GM12878 (cell line): ENCODE results near the gene DOC2B.

Experiments
- CHD2 ChIP-seq: IDR thresholded peaks from 2 replicates; pipeline ENCODE4 v1.6.1; 2011; ENCODE audit warnings: low read depth, low read length, improper control_type of control experiment, borderline replicate concordance
- CTCF ChIP-seq, 3 experiments: IDR thresholded peaks in 2 of 3; conservative IDR thresholded peaks in 1 of 3; 2 replicates each; pipeline ENCODE4 v1.5.1; 2011; ENCODE audit warnings: low read depth in 3 of 3, low read length in 3 of 3, mild to moderate bottlenecking in 3 of 3, control low read depth in 2 of 3, moderate library complexity in 2 of 3, inconsistent platforms in 1 of 3, mixed read lengths in 1 of 3; ENCODE audit not compliant: control insufficient read depth in 2 of 3, insufficient read depth in 1 of 3; ENCODE audit errors: extremely low read depth in 1 of 3
- EP300 ChIP-seq, 2 experiments: fragments of 150-350 bp in 1 of 2; IDR thresholded peaks; 2 replicates each; pipeline ENCODE4 v1.6.1; 2011 to 2012; ENCODE audit warnings: low read depth in 2 of 2, low read length in 2 of 2, borderline replicate concordance in 1 of 2, improper control_type of control experiment in 1 of 2, inconsistent platforms in 1 of 2; ENCODE audit not compliant: control insufficient read depth in 1 of 2
- POLR2AphosphoS2 ChIP-seq: IDR thresholded peaks from 2 replicates; pipeline ENCODE4 v1.6.1; 2011; ENCODE audit warnings: low read depth, mild to moderate bottlenecking, low read length, improper control_type of control experiment, moderate library complexity

GRCh38 chr17:149231-149630 lies 32.2 kb downstream of the DOC2B start:
- TF ChIP-seq EP300 (IDR thresholded peaks at IDR 0.05; ENCODE audit: borderline replicate concordance in 1 of 2, control insufficient read depth in 1 of 2, low read depth in 2 of 2, low read length in 2 of 2) (no peak), CHD2 (no peak), CTCF (IDR thresholded peaks at IDR 0.05 in 2 of 3, conservative IDR thresholded peaks at IDR 0.05 in 1 of 3; ENCODE audit: control insufficient read depth in 2 of 3, extremely low read depth in 1 of 3, insufficient read depth in 1 of 3, low read depth in 3 of 3, low read length in 3 of 3) (no peak), POLR2AphosphoS2 (no peak)
